PC-9 (cell line): ENCODE measurements around the gene MARK2. TPM values are rescaled to one million over a fixed set of nuclear protein-coding genes. Genes with fewer than 3 reads are reported as not detected.
A peak's percentile ranks its signal among the peaks of the same experiment; 100 is the strongest.

Experiments
- BruUV-seq: library from RNA; stranded (reverse); fragments of 400-500 nt; replicated peaks from 2 replicates; lab custom pipeline; 2021; lab: Mats Ljungman, UMichigan
- CTCF ChIA-PET: fragments of 300-600 bp; sonication (Branson Sonifier 250); formaldehyde crosslinking; loops from one replicate; lab custom pipeline; 2022; ENCODE audit warnings: antibody characterized with exemption; lab: Charles Lee
- POLR2A ChIA-PET: fragments of 300-600 bp; sonication (Branson Sonifier 250); formaldehyde crosslinking; loops from one replicate; lab custom pipeline; 2022; ENCODE audit warnings: antibody characterized with exemption; ENCODE audit not compliant: unreplicated experiment; lab: Charles Lee
- DNase-seq, 2 experiments: peaks; one replicate each; pipeline versions ENCODE4 v3.0.0 to v3.0.0-alpha.2; 2015 to 2022; ENCODE audit warnings: mixed read lengths in 1 of 2
- H2AFZ ChIP-seq: fragments of 200-600 bp; sonication (generic); 2 replicates; pipeline ENCODE4 v1.8.1; 2017; ENCODE audit warnings: antibody characterized with exemption
- H3F3A ChIP-seq: fragments of 200-600 bp; sonication (generic); 2 replicates; pipeline ENCODE4 v1.8.1; 2017; ENCODE audit warnings: antibody characterized with exemption, mild to moderate bottlenecking, low read depth; ENCODE audit not compliant: insufficient read depth
- H3K27ac ChIP-seq: fragments of 200-600 bp; sonication (generic); 2 replicates; pipeline ENCODE4 v1.6.1; 2016; ENCODE audit warnings: mixed run types
- H3K27me3 ChIP-seq: fragments of 200-600 bp; sonication (generic); 2 replicates; pipeline ENCODE4 v1.6.1; 2016; ENCODE audit warnings: low read depth, mixed run types; ENCODE audit not compliant: insufficient read depth
- H3K36me3 ChIP-seq: fragments of 200-600 bp; sonication (generic); 2 replicates; pipeline ENCODE4 v1.6.1; 2016; ENCODE audit warnings: low read depth, mixed run types
- H3K4me1 ChIP-seq: fragments of 200-600 bp; sonication (generic); replicated peaks from 2 replicates; pipeline ENCODE4 v1.6.1; 2016; ENCODE audit warnings: mixed run types; ENCODE audit not compliant: insufficient read depth
- H3K4me2 ChIP-seq: fragments of 200-600 bp; sonication (generic); 2 replicates; pipeline ENCODE4 v1.6.1; 2017; ENCODE audit warnings: mixed run types
- H3K4me3 ChIP-seq: fragments of 200-600 bp; sonication (generic); 2 replicates; pipeline ENCODE4 v1.6.1; 2016; ENCODE audit warnings: mixed run types
- H3K79me2 ChIP-seq: fragments of 200-600 bp; sonication (generic); 2 replicates; pipeline ENCODE4 v1.6.1; 2017; ENCODE audit warnings: low read depth, mixed run types
- H3K9me2 ChIP-seq: fragments of 200-600 bp; sonication (generic); 2 replicates; pipeline ENCODE4 v1.8.1; 2017; ENCODE audit warnings: mild to moderate bottlenecking; ENCODE audit not compliant: insufficient read depth
- H3K9me3 ChIP-seq: fragments of 200-600 bp; sonication (generic); 2 replicates; pipeline ENCODE4 v1.8.1; 2016; ENCODE audit warnings: low read depth; ENCODE audit not compliant: insufficient read depth
- H4K20me1 ChIP-seq: fragments of 200-600 bp; sonication (generic); 2 replicates; pipeline ENCODE4 v1.8.1; 2017; ENCODE audit not compliant: insufficient read depth
- EZH2 ChIP-seq: fragments of 200-600 bp; sonication (generic); IDR thresholded peaks from 2 replicates; pipeline ENCODE4 v1.8.0; 2017; ENCODE audit warnings: antibody characterized with exemption, low read depth
- intact Hi-C: fragments of 100-400 bp; cut with micrococcal nuclease; formaldehyde crosslinking; loops from one replicate; pipeline ENCODE4 v1.10.0; 2022; ENCODE audit not compliant: unreplicated experiment
- total RNA-seq: library from RNA; stranded (reverse); gene quantifications from 2 replicates; pipeline ENCODE4 v1.2.3, GENCODE V29; 2021
- TF ChIP-seq, protein P1 (sequence below): fragments of 200-600 bp; sonication (generic); conservative IDR thresholded peaks from 2 replicates; pipeline ENCODE4 v1.6.1; 2017; ENCODE audit warnings: mixed run types, antibody characterized with exemption, mild to moderate bottlenecking, moderate library complexity

The MARK2 gene
- total RNA-seq, 1 experiment from 2014 or later, result 65.0 TPM

DNA sequence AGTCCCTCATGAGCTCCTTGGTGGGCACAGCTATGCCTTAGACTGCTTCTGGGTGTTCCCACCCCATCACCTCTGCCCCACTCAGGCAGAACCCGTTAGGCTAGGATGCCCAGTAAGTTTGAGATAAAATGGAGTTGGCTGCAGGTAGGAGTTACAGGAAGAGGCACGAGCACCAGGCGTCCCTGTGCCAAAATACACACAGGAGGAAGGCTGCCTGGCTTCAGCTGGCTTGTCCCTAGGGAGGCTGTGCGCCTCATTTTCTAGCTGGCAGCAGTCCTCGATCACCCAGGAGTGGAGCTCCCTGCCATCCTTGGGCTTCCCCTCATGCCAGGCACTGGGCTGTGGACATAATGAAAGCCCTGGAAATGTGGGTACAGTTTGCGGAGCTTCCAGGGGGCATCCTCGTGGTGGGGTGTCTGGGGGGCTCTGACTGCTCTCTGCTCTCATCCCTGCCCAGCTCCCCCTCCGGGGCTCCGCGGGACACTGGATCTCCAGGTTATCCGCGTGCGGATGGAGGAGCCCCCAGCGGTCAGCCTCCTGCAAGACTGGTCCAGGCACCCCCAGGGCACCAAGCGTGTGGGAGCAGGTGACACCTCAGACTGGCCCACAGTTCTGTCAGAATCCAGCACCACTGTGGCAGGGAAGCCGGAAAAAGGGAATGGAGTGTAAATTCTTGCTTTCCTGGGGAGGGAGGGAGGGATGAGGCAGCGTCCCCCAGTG lies 12.3 kb upstream of the MARK2 start:
- POLR2A ChIA-PET, result interaction anchor here (0.6 kb wide), 1 partner anchor 323 kb away, joined by 5 read pairs; no protein-coding TSS in a partner anchor
- intact Hi-C loops, result loop anchor here (10.0 kb wide), 1 partner anchor 922 kb away; no protein-coding TSS in a partner anchor
- H3K9me2 ChIP-seq, result no peaks in the 10 kb centered on the region
- peaks cover 17% of the 10 kb centered on the region for H3F3A ChIP-seq
- no peak overlapping the region for H3K4me2 ChIP-seq
- H4K20me1 ChIP-seq, result no peaks in the 10 kb centered on the region
- no peak overlapping the region for H3K4me3 ChIP-seq
- H3K27ac ChIP-seq, result no peak overlapping the region
- no peaks in the 10 kb centered on the region for H3K9me3 ChIP-seq
- BruUV-seq, result no TSS peak
- H3K36me3 ChIP-seq, result peaks cover 4% of the 10 kb centered on the region; the same call in 1 of the 2 replicates
- H3K4me1 ChIP-seq, result no peaks in the 10 kb centered on the region
- H2AFZ ChIP-seq, result no peak overlapping the region
- H3K27me3 ChIP-seq, result no peaks in the 10 kb centered on the region
- DNase-seq, result no peak
- CTCF ChIA-PET, result no interaction called here
- H3K79me2 ChIP-seq, result no peaks in the 10 kb centered on the region
- no peak for TF ChIP-seq EZH2
- TF ChIP-seq, protein P1, sequence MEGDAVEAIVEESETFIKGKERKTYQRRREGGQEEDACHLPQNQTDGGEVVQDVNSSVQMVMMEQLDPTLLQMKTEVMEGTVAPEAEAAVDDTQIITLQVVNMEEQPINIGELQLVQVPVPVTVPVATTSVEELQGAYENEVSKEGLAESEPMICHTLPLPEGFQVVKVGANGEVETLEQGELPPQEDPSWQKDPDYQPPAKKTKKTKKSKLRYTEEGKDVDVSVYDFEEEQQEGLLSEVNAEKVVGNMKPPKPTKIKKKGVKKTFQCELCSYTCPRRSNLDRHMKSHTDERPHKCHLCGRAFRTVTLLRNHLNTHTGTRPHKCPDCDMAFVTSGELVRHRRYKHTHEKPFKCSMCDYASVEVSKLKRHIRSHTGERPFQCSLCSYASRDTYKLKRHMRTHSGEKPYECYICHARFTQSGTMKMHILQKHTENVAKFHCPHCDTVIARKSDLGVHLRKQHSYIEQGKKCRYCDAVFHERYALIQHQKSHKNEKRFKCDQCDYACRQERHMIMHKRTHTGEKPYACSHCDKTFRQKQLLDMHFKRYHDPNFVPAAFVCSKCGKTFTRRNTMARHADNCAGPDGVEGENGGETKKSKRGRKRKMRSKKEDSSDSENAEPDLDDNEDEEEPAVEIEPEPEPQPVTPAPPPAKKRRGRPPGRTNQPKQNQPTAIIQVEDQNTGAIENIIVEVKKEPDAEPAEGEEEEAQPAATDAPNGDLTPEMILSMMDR, result no peak

DNA sequence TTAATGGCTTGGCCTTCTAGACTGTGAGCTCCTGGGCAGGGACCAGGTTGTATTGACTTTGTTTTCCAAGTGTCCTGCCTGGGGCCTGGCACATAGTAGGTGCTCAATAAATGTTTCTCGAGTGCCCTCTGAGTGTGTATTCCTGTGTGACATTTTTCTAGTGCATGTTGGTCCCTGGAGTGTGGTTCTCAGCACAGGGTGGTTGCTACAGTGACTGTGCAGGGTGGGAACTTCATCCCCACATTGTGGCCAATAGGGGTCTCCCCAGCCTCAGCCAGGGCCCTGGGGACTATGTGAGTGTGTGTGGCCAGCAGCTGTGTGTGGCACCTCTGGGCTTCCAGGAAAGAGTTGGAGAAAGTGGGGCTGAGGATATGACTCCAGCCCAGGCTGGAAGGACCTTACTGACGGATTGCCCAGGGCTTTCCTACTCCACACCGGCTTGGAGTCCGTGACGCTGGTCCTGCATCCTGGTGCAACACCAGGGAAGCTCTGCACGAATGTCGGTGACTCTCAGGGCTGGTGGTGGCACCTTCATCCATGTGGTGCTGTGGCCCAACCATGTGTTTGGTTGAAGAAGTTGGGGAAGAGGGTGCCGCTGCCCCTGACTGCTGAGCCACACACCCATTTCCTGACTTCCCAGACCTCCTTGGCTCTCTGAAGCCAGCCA lies 9.0 kb upstream of the MARK2 start:
- POLR2A ChIA-PET, result no interaction called here

DNA sequence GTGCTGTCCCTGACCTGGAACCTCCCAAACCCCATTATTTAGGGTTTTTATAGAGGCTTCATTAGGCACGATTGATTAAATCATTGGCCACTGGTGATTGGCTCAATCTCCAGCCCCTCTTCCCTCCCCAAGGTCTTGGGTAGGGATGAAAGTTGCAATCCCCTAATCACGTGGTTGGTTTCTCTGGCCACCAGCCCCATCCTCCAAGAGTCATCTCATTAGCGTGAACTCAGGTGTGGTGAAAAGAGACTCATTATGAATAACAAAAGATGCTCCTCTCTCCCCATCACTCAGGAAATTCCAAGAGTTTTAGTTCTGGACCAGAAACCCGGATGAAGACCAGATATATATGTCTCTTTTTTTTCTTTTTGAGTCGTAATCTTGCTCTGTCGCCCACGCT lies 7.6 kb upstream of the MARK2 start:
- H3K79me2 ChIP-seq, result no peaks in the 10 kb centered on the region
- no peaks in the 10 kb centered on the region for H3K36me3 ChIP-seq
- no TSS peak for BruUV-seq
- no peaks in the 10 kb centered on the region for H3K9me3 ChIP-seq
- H3K4me3 ChIP-seq, result no peak overlapping the region
- no peak overlapping the region for H2AFZ ChIP-seq
- H3K9me2 ChIP-seq, result no peaks in the 10 kb centered on the region
- H4K20me1 ChIP-seq, result no peaks in the 10 kb centered on the region
- ChIA-PET CTCF (interaction anchor here (0.6 kb wide), 1 partner anchor 318 kb away, joined by 6 read pairs; no protein-coding TSS in a partner anchor), POLR2A (no interaction called here)
- H3F3A ChIP-seq, result peaks cover 7% of the 10 kb centered on the region; the same call in 1 of the 2 replicates
- H3K4me1 ChIP-seq, result peaks cover 4% of the 10 kb centered on the region; the same call in 1 of the 2 replicates
- DNase-seq, result no peak
- H3K4me2 ChIP-seq, result no peak overlapping the region
- H3K27me3 ChIP-seq, result no peaks in the 10 kb centered on the region
- intact Hi-C loops, result loop anchor here (10.0 kb wide), 1 partner anchor 473 kb away; the partner anchor contains the start of genes CATSPERZ and ESRRA
- no peak for TF ChIP-seq EZH2
- TF ChIP-seq, protein P1, result no peak
- no peak overlapping the region for H3K27ac ChIP-seq

More for the DNA sequence above, 9.0 kb upstream of the MARK2 start:
- no peaks in the 10 kb centered on the region for H4K20me1 ChIP-seq
- intact Hi-C loops, result loop anchor here (10.0 kb wide), 2 partner anchors 475 to 925 kb away; partner anchors contain the start of genes CATSPERZ and ESRRA
- peaks cover 11% of the 10 kb centered on the region for H3F3A ChIP-seq
- DNase-seq, result peak in 1 of 2 experiments; percentile 28
- no peaks in the 10 kb centered on the region for H3K79me2 ChIP-seq
- no peaks in the 10 kb centered on the region for H3K9me2 ChIP-seq
- CTCF ChIA-PET, result no interaction called here
- no peaks in the 10 kb centered on the region for H3K9me3 ChIP-seq
- no peaks in the 10 kb centered on the region for H3K36me3 ChIP-seq
- no peak overlapping the region for H2AFZ ChIP-seq
- H3K4me1 ChIP-seq, result peaks cover 4% of the 10 kb centered on the region; the same call in 1 of the 2 replicates
- no peak overlapping the region for H3K27ac ChIP-seq
- no TSS peak for BruUV-seq
- H3K4me2 ChIP-seq, result no peak overlapping the region
- no peak overlapping the region for H3K4me3 ChIP-seq
- no peak for TF ChIP-seq EZH2
- TF ChIP-seq, protein P1, result peak; percentile 53; the same call in 1 of the 2 replicates
- H3K27me3 ChIP-seq, result no peaks in the 10 kb centered on the region
